GM12873 (cell line): Measurements from ENCODE around the gene KCNJ9.

Source experiments
- TF ChIP-seq, protein P1 (sequence below): IDR thresholded peaks from 2 replicates; pipeline ENCODE4 v1.5.1; 2012; ENCODE audit warnings: low read depth, mild to moderate bottlenecking, moderate library complexity, low read length, control low read depth; ENCODE audit not compliant: insufficient read depth; ENCODE audit errors: missing control alignments

KCNJ9 gene

DNA sequence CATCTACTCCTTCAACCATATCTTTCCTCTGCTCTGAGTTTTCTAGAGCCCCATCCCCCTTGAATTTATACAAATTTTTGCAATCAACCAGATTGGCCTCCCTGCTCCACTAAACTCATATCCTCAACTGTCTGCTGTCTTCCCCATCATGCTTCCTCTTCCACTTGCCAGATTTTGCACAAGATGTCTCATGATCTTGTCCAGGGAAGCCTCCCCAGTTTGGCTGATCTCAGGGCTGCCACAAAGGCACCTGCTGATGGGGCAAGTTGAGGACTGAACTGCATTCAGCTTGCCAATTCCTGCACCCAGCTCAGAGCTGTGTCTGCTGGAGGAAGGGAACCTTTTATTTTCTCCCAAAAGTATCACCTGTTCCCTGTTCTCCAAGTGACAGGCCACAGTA is 3.9 kb upstream of the KCNJ9 start:
- TF ChIP-seq, protein P1, sequence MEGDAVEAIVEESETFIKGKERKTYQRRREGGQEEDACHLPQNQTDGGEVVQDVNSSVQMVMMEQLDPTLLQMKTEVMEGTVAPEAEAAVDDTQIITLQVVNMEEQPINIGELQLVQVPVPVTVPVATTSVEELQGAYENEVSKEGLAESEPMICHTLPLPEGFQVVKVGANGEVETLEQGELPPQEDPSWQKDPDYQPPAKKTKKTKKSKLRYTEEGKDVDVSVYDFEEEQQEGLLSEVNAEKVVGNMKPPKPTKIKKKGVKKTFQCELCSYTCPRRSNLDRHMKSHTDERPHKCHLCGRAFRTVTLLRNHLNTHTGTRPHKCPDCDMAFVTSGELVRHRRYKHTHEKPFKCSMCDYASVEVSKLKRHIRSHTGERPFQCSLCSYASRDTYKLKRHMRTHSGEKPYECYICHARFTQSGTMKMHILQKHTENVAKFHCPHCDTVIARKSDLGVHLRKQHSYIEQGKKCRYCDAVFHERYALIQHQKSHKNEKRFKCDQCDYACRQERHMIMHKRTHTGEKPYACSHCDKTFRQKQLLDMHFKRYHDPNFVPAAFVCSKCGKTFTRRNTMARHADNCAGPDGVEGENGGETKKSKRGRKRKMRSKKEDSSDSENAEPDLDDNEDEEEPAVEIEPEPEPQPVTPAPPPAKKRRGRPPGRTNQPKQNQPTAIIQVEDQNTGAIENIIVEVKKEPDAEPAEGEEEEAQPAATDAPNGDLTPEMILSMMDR = no peak

DNA sequence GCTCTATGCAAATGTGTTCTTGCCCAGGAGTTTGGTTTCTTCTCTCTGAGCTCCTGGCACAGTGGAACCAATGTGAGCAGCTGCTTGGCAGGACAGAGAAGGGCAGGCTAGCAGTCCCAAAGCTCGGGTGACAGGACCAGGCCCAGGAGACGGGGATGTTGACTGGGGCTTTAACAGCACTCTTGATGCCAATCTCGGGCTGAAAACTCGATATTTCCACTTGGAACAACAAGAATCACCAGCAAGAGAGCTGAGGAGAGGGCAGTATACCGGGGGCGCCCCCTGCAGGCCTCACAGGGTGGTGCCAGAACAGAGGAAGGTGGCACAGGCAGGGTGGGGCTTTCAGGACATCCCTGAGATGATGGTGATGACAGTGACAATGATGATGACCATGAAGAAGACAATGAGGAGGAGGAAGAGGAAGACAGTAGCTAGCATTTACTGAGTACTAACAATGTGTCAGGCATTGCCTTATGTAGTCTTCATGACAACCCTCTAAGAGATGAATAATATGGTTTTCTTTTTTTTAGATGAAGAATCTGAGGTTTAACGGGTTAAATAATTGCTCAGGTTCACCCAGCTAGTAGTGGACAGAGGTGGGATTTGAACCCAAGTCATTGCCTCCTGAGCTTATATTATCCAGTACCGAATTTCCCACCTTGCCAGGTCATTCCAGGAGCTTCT is 2.7 kb upstream of the KCNJ9 start:
- TF ChIP-seq, protein P1 = peak; percentile 93

DNA sequence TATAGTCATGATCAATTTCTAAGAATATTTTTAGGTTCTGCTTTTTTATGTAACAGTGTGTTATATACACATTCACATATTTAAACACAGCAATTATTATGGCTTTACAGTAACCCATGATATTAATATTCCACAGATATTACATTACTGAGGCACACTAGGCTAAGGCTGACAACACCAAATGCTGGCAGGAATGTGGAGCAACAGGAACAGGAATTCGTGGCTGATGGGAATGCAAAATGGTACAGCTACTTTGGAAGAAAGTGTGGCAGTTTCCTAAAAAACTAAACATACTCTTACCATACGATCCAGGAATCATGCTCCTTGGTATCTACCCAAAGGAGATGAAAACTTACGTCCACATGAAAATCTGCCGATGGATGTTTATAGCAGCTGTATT is 1.9 kb upstream of the KCNJ9 start:
- TF ChIP-seq, protein P1 = no peak

DNA sequence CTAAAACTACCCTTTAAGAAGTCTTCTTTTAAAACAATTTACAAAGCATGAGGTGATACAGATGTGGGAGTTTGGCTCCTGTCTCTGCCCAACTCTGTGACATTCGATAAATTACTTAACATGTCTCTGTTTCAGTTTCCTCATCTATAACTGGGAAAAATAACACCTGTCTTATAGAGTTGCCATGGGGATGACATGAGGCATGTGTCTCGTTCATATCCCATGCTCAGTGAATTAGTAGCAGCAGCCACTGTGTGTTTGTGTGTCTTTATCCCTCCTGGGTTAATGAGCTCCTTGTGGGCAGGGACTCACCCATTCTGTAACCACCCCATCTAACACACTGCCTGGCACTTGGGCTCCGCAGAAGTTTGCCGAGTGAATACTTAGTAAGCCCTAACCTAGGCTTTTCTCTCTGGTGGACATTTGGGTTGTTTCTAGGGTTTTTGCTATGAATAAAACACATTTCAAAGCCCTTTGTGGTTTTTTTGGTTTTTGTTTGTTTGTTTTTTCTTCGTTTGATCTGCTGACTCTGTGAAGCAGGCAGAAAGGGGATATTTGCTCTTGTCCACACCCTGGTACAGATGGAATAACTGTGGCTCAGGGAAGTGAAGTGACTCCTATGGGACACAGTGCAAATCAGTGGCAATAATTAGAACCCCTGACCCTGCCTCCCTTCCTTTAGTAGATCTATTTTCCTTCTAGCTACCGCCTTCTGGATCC is 797 bp upstream of the KCNJ9 start:
- TF ChIP-seq, protein P1 = no peak

DNA sequence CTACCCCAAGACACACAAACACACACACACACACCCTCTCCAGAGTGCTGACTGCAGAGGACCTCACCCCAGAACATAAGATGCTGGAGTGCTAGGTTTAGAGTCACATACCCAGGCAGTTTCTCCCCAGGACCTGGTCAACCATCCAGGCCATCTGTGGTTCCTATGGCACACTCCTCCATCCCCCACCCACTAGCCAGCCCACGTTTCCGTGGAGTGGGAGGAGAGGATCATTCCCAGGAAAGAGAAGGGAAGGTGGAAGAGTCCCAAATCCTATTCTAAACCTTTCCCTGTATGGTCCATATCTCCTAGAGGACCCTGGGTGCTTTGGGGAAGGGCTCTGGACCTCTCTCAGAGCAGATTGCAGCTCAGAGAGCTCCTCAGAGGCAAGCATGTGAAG is 1.1 kb downstream of the KCNJ9 start:
- TF ChIP-seq, protein P1 = no peak

DNA sequence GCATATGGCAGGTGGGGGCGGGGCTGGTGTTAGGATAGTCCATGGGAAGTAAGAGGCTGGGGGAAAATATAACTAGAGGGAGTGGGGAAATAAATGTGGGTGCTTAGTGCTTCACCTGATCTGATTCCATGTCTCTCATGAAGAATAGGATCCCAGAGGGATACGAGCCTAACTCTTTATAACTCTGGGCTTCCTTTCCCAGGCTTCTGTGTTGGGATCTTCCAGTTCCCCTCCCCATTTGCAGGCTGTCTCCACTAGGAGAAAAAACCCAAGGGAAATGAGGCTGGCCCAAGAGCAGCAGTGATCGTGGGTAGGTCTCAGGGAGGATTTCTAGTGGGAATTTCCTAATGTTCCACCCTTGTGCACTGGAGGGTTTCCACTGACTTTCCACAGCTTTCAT is 1.6 kb downstream of the KCNJ9 start:
- TF ChIP-seq, protein P1 = no peak

DNA sequence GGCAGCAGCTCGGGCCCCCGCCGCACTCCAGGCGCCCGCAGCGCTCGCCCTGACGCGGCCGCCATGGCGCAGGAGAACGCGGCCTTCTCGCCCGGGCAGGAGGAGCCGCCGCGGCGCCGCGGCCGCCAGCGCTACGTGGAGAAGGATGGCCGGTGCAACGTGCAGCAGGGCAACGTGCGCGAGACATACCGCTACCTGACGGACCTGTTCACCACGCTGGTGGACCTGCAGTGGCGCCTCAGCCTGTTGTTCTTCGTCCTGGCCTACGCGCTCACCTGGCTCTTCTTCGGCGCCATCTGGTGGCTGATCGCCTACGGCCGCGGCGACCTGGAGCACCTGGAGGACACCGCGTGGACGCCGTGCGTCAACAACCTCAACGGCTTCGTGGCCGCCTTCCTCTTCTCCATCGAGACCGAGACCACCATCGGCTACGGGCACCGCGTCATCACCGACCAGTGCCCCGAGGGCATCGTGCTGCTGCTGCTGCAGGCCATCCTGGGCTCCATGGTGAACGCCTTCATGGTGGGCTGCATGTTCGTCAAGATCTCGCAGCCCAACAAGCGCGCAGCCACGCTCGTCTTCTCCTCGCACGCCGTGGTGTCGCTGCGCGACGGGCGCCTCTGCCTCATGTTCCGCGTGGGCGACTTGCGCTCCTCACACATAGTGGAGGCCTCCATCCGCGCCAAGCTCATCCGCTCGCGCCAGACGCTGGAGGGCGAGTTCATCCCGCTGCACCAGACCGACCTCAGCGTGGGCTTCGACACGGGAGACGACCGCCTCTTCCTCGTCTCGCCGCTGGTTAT is 2.8 kb downstream of the KCNJ9 start:
- TF ChIP-seq, protein P1 = peak; percentile 89
